Measurements from ENCODE around the gene DHRS7B.
"Not testable (repeated sequence)": the region's sequence is repeated elsewhere in the genome, so short reads cannot be mapped to it uniquely, and the experiment has no call there.

DHRS7B gene

DNA sequence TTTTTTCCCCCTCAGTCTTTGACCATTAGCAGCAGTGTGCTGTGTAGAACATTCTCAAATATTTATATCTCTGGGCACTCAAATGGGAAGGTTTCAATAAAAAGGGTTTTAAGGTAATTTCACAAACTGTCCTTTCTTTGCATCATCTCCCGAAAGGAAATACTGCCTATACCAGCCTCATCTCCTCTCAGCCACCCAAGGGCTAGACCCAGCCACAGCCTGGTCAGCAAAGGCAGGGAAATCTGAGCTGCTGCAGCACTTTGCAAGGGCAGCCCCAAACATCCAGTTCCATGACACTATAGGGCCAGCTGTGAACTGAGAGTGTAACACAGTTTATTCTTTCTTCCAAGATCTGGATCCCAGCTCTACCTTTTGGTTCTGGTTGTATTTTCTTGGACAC, 58.3 kb downstream of the DHRS7B start:
- DNase-seq: no peak

DNA sequence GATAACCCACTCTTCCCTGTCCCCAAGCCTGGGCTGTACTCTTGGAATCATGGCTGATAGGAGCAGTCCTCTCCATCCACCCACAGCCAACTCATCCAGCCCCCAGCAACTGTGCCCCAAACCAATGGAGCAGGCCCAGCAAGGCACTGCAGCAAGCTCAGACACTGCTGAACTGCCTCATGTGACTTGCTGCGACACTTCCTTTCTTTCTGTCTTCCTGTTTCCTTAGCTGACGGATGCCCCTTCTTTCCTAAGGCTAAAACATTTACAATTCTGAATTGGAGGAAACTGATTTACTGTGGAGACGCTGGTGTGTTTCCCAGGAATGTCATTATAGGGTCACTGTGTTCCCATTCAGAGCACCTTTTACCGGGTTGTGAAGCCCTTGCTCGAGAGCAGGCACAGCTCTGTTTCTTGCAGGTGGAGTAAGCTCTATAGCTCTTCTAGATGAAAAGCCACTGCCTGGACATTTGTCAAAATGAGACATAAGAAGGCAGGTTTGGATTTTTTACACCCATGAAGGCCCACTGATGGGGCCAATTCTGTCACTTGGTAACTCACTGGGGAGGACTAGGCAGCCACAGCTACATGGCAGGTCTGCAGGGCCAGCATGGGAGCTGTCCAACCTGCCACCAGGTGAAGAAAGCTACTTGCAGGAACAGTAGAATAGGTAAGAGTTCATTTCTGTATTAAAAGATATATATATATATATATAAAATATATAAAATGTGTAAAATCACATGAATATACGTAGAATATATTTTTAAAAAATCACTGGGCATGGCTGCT, 59.8 kb downstream of the DHRS7B start:
- DNase-seq: no peak

- DNase-seq: no peak
These were observed 62.6 kb downstream of the DHRS7B start for GRCh38 chr17:21189361-21189760.

GRCh38 chr17:21190078-21190477, 63.3 kb downstream of the DHRS7B start:
- DNase-seq: no peak

DNA sequence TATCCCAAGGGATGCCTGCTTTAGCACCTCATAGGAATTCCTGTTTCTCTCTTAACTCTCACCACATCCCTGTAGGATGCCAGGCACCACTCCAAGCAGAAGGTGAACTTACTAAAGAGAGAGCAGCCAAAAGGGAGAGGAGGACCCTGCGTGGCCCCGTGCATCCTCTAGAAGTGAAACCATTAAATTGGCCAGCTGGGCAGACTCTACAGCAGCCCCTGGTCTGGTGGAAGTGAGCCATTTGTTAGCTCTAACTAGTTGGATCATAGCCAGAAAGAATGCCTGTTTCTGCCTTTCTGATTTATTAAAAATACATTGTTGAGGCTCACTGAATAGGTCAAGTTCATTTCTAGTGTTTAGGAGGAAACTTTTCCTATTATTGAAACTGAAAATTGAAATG, 64.9 kb downstream of the DHRS7B start:
- DNase-seq: no peak

DNA sequence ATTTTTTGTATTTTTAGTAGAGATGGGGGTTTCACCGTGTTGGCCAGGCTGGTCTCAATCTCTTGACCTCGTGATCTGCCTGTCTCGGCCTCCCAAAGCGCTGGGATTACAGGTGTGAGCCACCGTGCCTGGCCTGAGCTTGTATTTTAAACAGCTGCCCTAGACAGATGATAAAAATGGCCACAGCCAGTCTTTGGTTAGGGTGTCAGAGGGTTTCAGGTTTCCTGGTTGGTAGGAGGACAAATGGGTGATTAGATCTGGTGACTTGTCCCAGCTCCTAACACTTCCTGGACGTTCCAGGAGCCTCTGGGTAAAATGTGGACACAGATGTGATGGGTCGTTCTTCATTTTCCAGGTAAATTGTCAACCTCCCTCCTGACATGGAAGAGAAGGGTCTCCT, 65.7 kb downstream of the DHRS7B start:
- DNase-seq: not testable (repeated sequence)

GRCh38 chr17:21193031-21193430, 66.3 kb downstream of the DHRS7B start:
- peak; percentile 36 for DNase-seq

- DNase-seq: no peak
These were observed 67.5 kb downstream of the DHRS7B start for GRCh38 chr17:21194226-21194625.

DNA sequence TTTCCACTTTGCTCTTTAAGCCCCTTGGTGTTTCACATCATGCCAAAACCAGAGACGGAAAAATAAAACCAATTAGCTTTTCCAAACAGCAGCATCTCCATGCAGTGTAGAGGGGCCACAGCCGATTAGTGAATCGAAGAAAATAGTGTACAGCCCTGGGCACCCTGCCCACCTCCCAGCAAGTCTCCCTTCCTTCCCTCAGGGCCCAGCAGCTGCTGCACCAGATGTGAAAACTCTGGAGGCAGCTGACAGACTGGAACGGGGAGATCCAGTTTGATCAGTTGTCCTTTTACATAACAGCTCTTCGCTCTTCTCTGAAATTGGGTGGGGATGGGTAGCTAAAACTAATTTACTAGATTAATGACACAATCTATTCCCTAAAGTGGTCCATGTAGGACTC, 67.9 kb downstream of the DHRS7B start:
- DNase-seq: no peak

DNA sequence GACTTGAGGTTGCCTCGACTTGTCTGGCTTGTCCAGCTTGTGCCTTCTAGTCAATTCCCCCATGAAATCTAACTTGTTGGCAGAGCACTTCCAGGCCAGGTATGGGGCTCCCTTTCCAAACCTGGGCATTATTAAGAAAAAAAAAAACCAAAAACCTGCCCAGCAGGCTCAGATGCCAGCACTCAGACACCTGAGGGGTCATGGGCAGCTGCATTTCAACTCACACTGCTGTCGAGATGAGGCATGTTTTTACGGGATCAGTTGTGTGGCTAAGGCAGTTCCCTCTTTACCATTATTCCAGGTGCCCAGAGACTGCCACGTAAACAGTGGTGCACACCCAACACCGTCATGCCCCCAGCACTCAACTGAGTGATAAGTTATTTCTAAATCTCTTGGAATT, 69.4 kb downstream of the DHRS7B start:
- DNase-seq: no peak

DNA sequence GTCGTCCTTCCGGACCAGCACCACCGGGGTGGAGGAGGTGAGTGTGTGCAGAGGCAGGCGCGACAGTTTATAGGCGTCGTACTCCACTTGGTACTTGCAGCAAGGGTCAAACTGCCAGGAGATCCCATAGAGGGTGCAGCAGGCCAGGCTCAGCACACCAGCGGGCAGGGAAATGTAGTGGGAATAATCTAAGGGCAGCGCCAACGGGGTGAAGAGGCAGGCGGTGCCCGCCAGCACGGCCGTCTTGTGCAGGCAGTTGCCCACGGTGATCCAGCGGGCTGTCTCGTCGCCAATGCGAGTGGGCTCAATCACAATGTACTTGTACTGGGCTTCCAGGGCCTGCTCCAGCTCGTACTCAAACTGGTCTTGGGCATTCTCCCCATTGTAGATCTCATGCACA, 71.6 kb downstream of the DHRS7B start:
- no peak for DNase-seq

- no peak for DNase-seq
These were observed 72.5 kb downstream of the DHRS7B start for GRCh38 chr17:21199311-21199710.

GRCh38 chr17:21199856-21200255, 73.1 kb downstream of the DHRS7B start:
- no peak for DNase-seq

- DNase-seq: no peak
These were observed 74.0 kb downstream of the DHRS7B start for GRCh38 chr17:21200590-21201297.

GRCh38 chr17:21201298-21201595, 74.5 kb downstream of the DHRS7B start:
- DNase-seq: no peak

DNA sequence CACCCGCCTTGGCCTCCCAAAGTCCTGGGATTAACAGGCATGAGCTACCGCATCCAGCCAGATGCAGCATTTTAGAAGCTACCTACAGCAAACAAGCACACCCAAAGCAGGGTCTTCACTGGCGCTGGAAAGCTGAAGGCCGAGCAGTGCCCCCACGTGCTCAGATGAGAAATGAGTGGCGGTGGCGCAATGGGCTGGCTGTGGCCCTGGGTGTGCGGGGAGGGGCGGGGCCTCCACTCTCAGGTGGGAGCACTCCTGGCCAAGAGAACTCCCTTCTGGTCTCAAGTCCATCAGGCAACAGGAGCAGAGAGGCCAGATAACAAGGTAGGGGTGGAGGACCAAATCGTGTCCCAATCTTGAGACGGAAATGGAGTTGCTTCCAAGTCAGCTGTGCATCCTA, 75.1 kb downstream of the DHRS7B start:
- DNase-seq: no peak

- no peak for DNase-seq
These were observed 75.7 kb downstream of the DHRS7B start for GRCh38 chr17:21202512-21202911.

GRCh38 chr17:21204935-21205334, 78.2 kb downstream of the DHRS7B start:
- no peak for DNase-seq

DNA sequence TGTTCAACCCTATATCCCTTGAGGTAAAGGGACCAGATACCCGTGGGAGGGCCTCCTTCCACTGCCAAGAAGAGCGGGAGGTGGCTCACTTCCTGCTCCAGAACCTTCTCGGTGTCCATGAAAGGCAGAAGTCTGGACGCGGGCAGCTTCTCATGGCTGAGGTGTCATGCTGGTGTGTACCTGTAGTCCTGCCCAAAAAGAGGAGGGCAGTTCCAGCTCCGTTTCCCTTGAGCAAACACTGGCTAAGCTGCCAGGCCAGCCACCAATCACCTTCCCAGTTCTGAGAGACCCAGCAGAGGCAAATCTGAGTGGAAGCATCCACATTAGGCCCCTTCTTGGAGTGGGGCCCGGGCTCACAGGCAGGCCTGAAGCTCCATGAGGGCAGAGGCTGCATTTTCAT, 81.6 kb downstream of the DHRS7B start:
- DNase-seq: no peak

- no peak for DNase-seq
These were observed 82.9 kb downstream of the DHRS7B start for GRCh38 chr17:21209511-21210175.

DNA sequence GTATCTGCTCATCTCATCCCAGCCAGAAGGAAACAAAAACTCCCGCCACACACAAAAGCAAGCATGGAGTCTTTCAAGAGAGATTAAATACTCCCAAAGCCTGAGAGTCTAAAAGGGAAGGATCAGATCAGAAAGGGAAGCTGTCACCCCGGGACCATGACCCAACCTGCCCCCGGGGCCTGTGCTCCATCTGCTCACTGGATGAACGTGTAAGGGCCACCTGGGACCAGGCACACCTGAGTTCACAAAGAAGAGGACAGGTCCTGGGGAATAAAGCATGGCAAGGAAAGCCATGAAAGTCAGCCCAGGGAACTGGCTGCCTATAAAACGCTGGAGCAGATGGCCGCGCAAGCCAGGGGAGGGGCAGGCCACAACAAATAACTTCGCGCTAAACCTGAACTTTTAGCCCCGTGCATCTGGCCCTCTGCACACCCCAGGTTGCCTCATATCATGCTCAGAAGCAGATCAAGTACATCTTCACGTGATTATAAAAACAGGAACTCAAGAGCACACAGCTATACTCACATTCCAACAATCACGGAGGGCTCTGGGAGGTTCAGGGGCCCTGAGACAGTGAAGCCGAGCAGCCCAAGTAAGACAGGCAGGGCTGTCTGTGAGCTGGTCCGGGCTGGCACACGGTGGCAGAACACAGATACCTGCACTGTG, 83.8 kb downstream of the DHRS7B start:
- DNase-seq: no peak

GRCh38 chr17:21211825-21212479, 85.2 kb downstream of the DHRS7B start:
- no peak for DNase-seq

All from activated CD4-positive, alpha-beta T cell treated with anti-CD3 and anti-CD28 coated beads, Interleukin-2, Interleukin-6, amounts not matched to agents 100 ng/mL and 50 ng/mL, durations not matched to agents 16 hours and 8 hours (primary cell).